Measurements from ENCODE around the gene CFAP97.
"Not testable (repeated sequence)": the region's sequence is repeated elsewhere in the genome, so short reads cannot be mapped to it uniquely, and the experiment has no call there.

Gene CFAP97

DNA sequence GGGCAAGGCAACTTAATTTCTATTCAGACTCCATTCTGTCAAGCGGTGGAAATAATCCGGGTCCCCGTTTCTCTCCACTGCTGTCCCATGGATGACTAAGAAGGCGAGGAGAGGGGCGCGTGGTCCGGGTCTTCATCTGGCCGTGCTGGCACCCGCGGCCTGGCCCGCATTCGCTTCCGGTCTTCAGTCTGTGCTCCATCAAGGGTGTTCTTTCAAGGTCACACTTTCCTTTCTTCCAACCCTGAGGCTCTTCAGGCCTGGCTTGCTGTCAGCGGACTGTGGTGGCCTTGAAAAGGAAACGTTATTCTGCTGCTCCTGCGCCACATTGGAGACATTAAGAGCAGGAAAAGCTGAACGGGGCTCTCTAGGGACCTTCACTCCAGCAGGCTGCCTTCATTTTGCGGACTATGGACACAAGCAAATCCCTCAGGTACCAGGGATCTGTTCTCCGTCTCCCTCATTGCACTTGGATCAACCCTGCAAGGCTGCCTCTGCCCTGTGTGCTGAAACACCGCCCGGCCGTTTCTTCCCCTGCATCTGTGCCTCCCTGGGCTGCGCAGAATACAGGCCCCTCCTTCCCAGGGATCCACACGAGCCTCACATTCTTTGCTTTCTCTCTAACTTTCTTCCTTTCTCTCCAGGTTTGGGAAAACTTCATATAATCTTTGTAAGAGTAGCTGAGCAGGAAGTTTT, 66.4 kb downstream of the CFAP97 start:
- DNase-seq, result no peak

DNA sequence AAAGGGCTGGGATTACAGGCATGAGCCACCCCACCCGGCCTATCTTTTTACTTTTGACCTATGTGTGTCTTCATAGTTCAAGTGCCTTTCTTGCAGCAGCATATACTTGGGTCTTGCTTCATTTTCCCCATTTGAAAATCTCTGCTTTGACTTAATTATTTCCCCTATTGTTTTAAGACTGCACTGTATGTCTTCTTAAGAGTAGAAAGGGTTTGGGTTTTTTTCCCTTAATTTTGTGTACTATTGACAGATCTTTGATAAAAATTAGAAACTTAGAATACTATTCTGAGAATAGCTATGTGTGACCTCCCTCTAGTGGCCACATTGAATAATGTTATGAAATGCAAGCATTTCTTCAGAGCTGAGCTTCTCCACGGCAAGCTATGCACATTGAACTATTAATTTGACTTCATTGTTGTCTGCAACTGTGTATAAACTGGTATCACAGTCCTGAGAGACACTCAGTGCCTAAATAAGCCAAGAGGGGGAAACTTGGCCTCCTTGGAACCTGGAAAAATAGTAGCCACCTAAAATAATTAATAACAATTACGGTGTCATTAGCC, 69.4 kb downstream of the CFAP97 start:
- no peak for DNase-seq

DNA sequence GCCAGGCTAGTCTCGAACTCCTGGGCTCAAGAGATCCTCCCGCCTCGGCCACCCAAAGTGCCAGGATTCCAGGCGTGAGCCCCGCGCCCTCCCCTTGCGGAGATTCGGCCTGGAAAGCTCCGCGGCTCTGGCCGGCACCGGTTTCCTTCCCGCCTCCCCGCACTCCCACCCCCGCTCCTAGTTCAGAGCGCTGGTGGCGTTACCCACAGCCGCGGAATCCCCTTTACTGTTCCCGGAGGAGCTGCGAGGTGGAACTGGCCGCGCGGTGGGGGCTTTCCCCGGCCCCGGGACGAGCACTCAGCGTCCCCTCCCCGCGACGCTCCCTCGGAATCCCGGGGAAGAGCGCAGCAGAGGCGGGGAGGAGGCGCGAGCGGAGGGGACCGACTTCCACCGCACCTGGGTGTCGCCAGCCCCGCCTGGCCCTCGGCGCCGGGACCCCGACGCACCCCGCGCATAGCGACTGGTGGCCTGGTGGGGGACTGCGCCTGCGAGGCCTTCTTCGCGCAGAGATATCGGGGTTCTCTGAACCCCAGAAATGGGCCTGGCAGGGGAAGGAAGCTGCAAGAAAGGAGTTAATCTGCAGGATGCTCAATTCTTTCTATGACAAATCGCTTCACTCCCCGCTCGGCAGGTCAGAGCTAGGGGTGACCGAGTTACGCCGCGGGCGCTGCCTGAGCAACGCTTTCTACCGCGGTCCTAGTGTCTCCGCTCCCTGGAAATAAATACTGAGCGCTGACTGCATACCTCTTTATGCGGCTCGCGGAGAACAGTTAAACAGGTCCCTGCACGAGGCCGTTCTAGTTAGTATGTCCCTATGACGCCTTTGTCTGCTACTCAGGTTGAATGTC, 75.3 kb downstream of the CFAP97 start:
- peak; percentile 32 for DNase-seq

DNA sequence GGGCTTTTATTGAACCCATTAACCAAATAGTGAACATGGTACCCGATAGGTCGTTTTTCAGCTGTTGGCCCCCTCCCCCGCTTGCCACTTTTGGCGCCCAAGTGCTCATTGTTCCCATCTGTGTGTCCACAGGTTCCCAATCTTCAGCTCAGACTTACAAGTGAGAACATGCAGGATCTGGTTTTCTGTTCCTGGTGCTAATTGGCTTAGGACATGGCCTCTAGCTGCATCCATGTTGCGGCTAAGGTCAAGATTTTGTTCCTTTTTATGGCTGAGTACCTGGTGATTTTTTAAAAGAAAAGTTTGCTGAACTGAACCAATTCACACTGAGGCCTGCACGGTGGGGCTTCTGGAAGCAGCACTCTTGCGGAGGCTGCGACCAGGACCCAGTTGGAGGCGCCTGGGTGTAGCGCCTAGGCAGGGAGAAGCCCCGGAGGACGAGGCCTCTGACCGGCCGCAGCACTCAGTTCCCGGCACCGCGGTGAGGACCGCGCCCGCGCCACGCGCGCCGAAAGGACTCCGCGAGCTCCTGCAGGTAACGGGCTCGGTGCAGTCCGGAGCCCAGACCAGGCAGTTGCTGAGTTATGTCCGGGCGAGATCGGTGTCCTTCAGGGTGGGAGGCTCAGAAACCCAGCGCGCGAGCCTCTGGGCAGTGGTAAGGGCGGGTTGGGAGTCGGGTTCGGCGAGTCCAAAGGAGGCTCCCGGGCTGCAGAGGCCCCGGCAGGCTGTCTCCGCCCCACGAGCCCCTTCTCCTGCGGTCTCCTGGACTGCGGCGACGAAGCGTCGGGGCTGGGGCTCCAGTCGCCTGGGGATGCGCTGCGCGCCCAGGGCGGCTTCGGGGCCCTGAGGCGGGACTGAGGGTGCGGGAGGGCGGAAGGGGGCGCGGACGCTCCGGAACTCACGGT, 76.5 kb downstream of the CFAP97 start:
- no peak for DNase-seq

DNA sequence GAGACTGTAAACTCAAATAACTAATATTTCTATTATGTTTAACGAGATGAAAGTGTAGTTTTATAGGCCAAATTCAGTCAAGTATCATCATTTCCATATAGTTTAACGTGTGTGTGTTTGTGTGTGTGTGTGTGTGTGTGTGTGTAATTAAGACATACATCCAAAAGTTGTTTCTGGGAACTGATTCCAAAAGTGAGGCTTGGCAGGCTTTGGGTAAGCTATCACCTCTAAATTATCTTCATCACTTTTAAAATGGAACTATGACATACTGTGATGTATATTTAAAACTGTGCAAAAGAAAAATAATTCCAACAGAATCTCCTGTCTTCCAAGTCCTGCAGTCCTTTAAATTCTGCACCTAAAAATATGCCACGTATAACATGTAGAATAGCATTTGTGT, 79.8 kb downstream of the CFAP97 start:
- no peak for DNase-seq

DNA sequence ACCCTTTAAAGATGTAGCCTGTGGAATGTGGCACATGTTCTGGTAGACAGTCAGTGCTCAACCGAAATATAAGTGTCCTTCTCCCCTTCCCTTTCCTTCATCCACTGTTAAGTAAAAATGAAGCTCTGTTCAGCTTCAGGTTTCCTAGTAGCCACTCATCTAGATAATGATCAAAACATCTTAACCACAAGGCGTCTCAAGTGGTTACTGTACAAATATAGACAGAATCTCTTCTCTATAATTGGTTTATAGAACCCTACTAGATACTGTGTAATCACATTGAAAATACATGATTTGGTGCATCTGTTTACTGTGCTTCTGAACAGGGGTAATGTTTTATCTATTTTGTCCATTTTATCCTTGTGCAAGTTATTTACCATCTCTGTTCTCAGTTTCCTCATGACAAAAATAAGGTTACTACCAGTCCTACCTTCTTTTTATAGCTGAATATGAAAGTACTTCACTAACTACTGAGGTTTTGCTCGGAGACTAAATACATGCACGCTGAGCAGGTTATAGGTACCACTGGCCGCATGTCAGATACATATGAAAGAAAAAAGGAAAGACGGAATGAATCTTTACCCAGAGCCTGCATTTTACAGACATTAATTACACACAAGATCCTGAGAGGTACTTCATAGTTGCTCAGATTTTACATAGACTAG, 81.0 kb downstream of the CFAP97 start:
- DNase-seq, result no peak

DNA sequence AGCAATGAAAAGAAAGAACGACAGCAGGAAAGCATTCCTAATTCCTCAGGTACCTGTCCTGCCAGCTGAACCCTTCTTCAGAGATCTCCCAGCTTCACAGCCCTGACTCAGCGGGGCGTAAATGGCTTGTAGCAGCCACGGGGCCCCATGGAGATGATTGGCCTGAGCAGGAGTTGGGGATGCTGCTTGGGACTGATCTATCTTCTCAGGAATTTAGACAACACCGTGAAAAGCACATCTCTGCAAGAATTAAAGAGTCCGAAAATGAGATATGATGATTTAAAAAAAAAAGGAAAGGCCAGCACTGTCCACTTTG, 83.2 kb downstream of the CFAP97 start:
- no peak for DNase-seq

DNA sequence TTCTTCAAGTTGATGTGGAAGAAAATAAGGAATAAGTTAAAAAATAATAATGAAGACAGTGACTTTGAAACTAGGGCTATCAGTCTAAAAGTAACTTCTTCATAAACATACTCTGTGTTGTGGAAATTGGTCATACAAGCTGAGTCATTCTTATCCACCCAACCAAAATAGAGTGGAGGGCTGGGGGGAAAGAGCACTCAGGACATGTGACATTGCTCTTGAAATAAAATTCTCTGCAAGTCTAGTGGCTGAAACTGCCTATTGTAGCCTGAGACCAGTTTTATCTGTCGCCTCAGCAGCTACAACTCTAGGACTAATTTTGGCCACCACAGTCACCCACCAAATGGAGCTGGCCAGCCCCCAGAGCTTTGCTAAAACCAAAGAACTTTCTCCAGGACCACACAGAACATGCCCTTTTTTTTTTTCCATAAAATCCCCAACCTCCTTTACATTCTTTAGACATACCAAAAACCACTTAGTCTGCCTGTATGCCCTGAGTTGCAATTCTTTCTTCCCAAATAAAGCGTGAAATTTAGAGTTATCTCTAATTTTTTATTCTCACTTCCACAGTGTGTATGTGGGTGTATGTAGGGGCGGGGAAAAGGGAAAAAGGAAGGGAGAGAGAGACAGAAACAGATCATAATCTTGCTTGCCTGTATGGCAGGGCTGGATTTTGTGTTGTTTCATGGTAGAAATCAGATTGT, 83.7 kb downstream of the CFAP97 start:
- no peak for DNase-seq

DNA sequence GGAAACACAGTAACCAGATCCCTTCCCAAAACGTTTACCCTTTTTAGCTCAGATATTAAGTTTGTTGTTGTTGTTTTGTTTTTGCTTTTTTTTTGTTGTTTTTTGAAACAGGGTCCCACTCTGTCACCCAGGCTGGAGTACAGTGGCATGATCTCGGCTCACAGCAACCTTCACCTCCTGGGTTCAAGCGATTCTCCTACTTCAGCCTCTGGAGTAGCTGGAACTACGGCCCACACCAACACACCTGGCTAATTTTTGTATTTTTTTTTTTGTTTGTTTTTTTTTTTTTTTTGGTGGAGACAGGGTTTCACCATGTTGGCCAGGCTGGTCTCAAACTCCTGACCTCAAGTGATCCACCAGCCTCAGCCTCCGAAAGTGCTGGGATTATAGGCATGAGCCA, 84.3 kb downstream of the CFAP97 start:
- DNase-seq, result not testable (repeated sequence)

DNA sequence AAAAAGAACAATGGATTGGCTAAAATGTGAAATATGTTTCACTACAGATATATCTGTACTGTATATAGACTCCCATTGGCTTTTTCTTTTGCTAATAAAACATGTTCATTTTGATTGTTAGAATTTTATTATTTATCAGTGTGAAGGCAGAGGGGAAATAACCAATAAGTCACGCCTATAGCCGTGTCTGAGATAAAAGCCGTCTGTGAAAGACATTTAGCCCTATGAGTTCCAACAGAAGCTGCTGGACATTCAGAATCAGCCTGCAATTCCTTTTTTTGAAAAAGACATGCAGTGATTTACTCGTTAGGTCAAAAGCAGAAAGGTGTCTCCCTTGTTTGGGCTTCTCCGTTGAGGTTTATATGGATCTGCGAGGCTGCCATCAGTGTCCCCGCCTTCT, 84.9 kb downstream of the CFAP97 start:
- no peak for DNase-seq

DNA sequence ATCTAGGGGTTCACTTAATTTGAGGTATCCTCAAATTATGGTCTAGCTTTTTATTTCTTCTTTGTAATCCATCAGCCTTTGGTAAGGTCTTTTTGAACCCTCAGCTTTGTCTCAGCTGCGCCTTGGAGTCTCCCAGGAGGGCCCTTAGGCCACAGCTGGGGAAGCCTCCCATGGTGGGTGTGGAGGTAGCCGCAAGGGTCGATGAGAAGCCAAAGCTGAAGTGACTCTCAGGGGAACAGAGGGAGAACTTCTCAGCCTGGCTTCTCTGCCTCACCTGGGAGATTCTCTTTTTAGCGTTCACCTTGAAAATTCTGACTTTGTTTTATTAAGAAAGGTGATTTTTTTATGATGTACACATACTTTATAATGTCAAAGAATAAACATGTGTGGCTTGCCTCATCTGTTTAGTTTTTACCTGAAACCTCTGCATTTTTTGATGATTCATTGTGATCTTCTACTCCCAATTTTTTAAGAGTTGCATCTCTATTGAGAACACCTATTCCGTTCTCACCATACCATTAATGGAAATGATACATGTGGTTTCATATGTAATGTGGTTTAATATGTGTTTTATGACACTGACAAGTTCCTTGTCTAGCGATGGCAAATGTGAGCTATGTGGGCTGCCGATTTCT, 86.4 kb downstream of the CFAP97 start:
- DNase-seq, result no peak

DNA sequence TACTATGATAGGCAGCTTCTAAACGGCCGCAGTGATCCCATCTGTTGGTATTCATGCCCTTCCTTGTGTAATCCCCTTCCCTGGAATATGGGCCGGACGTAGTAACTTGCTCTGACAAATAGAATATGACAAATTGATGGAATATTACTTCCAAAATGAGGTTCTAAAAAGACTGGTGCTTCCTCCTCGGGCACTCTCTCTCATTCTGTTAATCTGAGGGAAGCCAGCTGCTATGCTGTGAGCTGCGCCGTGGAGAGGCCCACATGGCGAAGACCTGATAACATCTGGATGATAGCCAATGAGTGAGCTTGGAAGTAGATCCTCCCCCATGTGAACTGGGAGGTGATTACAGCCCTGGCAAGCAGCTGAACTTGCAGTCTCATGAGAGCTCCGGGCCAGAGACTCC, 88.0 kb downstream of the CFAP97 start:
- DNase-seq, result no peak

DNA sequence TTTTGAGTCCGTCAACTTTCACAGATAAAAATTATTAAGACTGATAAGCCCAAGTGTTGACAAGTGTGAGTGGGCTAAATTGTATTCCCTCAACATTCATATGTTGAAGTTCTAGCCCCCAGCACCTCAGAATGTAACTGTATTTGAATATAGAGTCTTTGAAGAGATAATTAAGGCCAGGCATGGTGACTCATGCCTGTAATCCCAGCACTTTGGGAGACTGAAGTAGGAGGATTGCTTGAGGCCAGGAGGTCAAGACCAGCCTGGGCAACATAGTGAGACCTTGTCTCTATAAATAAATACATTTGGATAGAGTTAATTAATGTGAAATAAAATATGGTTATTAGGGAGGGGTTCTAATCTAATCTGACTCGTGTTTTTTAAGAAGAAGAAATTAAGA, 90.5 kb downstream of the CFAP97 start:
- no peak for DNase-seq

DNA sequence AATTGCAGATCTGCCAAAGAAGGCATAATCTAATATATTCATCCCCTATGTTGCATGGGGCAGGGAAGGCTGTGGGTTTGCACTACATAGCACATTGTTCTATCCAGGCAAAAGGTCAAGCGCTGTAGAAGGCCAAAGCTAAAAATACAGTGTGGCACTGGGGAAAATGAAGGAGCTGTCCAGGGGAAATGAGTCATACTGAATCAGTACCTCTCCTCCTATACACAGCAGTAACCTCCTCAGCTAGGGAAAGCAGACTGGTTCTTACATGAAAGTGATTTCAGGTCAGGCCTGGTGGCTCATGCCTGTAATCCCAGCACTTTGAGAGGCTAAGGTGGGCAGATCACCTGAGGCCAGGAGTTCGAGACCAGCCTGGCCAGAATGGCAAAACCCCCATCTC, 91.7 kb downstream of the CFAP97 start:
- DNase-seq, result no peak

DNA sequence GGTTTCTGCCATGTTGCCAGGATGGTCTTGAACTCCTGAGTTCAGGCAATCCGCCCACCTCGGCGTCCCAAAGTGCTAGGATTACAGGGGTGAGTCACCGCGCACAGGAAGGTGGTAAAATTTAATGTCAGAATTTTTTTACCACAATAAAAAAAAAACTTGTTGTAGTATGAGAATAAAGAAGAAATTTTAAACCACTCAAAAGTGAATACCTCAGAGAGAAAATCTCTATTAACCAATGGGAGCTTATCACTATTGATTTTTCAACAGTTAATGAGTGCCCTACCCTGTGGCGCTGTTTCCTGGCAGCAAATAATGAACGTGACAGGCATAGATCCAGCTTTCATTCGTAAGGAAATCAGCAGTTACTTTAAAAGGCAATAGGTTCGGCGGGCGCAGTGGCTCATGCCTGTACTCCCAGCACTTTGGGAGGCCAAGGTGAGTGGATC, 93.4 kb downstream of the CFAP97 start:
- no peak for DNase-seq

DNA sequence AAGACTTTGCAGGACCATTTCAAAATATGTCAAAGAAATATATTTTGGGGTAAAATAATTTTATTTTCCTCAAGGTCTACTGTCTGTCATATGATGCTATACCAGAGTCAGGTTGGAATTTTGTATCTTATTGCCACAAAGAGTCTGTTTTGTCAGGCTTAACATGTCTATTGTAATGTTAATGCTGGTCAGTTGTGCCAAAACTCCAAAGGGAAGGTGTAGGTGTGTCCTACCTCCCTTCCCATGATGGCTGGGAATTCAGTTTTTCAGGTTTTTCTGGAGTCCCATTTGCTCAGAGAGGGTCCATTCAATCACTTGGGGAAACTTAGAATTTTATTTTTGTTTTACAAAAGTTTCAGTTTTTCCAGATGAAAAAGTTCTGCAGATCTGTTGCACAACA, 94.1 kb downstream of the CFAP97 start:
- no peak for DNase-seq

Measured in activated CD4-positive, alpha-beta T cell treated with anti-CD3 and anti-CD28 coated beads, Interleukin-2, amount 50 U/mL, for 1 hour (primary cell).